PC-9 (cell line): Measurements from ENCODE around the gene ASB16. TPM values are rescaled to one million over a fixed set of nuclear protein-coding genes. Genes with fewer than 3 reads are reported as not detected.

Experiments
- BruUV-seq: library from RNA; stranded (reverse); fragments of 400-500 nt; replicated peaks from 2 replicates; lab custom pipeline; 2021; lab: Mats Ljungman, UMichigan
- CTCF ChIA-PET: fragments of 300-600 bp; sonication (Branson Sonifier 250); formaldehyde crosslinking; loops from one replicate; lab custom pipeline; 2022; ENCODE audit warnings: antibody characterized with exemption; lab: Charles Lee
- POLR2A ChIA-PET: fragments of 300-600 bp; sonication (Branson Sonifier 250); formaldehyde crosslinking; loops from one replicate; lab custom pipeline; 2022; ENCODE audit warnings: antibody characterized with exemption; ENCODE audit not compliant: unreplicated experiment; lab: Charles Lee
- DNase-seq, 2 experiments: peaks; one replicate each; pipeline versions ENCODE4 v3.0.0 to v3.0.0-alpha.2; 2015 to 2022; ENCODE audit warnings: mixed read lengths in 1 of 2
- H2AFZ ChIP-seq: fragments of 200-600 bp; sonication (generic); 2 replicates; pipeline ENCODE4 v1.8.1; 2017; ENCODE audit warnings: antibody characterized with exemption
- H3F3A ChIP-seq: fragments of 200-600 bp; sonication (generic); 2 replicates; pipeline ENCODE4 v1.8.1; 2017; ENCODE audit warnings: antibody characterized with exemption, mild to moderate bottlenecking, low read depth; ENCODE audit not compliant: insufficient read depth
- H3K27ac ChIP-seq: fragments of 200-600 bp; sonication (generic); 2 replicates; pipeline ENCODE4 v1.6.1; 2016; ENCODE audit warnings: mixed run types
- H3K27me3 ChIP-seq: fragments of 200-600 bp; sonication (generic); 2 replicates; pipeline ENCODE4 v1.6.1; 2016; ENCODE audit warnings: low read depth, mixed run types; ENCODE audit not compliant: insufficient read depth
- H3K36me3 ChIP-seq: fragments of 200-600 bp; sonication (generic); 2 replicates; pipeline ENCODE4 v1.6.1; 2016; ENCODE audit warnings: low read depth, mixed run types
- H3K4me1 ChIP-seq: fragments of 200-600 bp; sonication (generic); replicated peaks from 2 replicates; pipeline ENCODE4 v1.6.1; 2016; ENCODE audit warnings: mixed run types; ENCODE audit not compliant: insufficient read depth
- H3K4me2 ChIP-seq: fragments of 200-600 bp; sonication (generic); 2 replicates; pipeline ENCODE4 v1.6.1; 2017; ENCODE audit warnings: mixed run types
- H3K4me3 ChIP-seq: fragments of 200-600 bp; sonication (generic); 2 replicates; pipeline ENCODE4 v1.6.1; 2016; ENCODE audit warnings: mixed run types
- H3K79me2 ChIP-seq: fragments of 200-600 bp; sonication (generic); 2 replicates; pipeline ENCODE4 v1.6.1; 2017; ENCODE audit warnings: low read depth, mixed run types
- H3K9me2 ChIP-seq: fragments of 200-600 bp; sonication (generic); 2 replicates; pipeline ENCODE4 v1.8.1; 2017; ENCODE audit warnings: mild to moderate bottlenecking; ENCODE audit not compliant: insufficient read depth
- H3K9me3 ChIP-seq: fragments of 200-600 bp; sonication (generic); 2 replicates; pipeline ENCODE4 v1.8.1; 2016; ENCODE audit warnings: low read depth; ENCODE audit not compliant: insufficient read depth
- H4K20me1 ChIP-seq: fragments of 200-600 bp; sonication (generic); 2 replicates; pipeline ENCODE4 v1.8.1; 2017; ENCODE audit not compliant: insufficient read depth
- CTCF ChIP-seq: fragments of 200-600 bp; sonication (generic); conservative IDR thresholded peaks from 2 replicates; pipeline ENCODE4 v1.6.1; 2017; ENCODE audit warnings: mixed run types, antibody characterized with exemption, mild to moderate bottlenecking, moderate library complexity
- EZH2 ChIP-seq: fragments of 200-600 bp; sonication (generic); IDR thresholded peaks from 2 replicates; pipeline ENCODE4 v1.8.0; 2017; ENCODE audit warnings: antibody characterized with exemption, low read depth
- intact Hi-C: fragments of 100-400 bp; cut with micrococcal nuclease; formaldehyde crosslinking; loops from one replicate; pipeline ENCODE4 v1.10.0; 2022; ENCODE audit not compliant: unreplicated experiment
- total RNA-seq: library from RNA; stranded (reverse); gene quantifications from 2 replicates; pipeline ENCODE4 v1.2.3, GENCODE V29; 2021

The ASB16 gene
- total RNA-seq, 1 experiment from 2014 or later = not detected

DNA sequence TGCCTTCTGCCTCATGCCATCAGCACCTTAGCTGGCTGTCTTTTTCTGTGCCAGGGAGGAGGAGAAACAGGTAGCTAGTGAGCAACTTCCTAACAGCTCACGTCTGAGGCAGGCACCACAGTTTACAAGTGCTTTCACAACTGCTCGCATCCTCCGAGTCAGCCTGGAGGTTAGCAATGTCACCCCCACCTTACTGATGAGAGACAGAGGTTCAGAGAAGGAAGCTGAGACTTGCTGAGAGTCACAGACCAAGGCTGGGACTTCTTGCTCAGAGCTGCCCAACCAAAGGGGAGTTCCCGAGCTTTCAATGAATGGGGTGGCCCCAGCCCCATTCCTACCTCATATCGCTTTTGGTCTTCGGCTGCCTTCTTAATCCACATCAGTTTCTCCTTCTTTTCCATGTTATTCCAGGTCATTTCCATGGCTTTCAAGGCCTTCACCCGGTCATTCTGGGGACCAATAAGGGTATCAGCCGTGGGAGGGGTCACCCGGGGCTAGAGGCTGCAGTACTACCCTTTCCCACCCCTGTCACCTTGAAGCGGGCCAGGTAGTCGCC is 39.4 kb downstream of the ASB16 start:
- Histone ChIP-seq H3K27me3 (no peaks in the 10 kb centered on the region), H3K4me2 (no peak overlapping the region), H4K20me1 (no peaks in the 10 kb centered on the region), H3K9me2 (no peaks in the 10 kb centered on the region), H3K79me2 (no peaks in the 10 kb centered on the region), H3F3A (peaks cover 39% of the 10 kb centered on the region), H3K36me3 (peaks cover 22% of the 10 kb centered on the region), H3K4me1 (peaks cover 21% of the 10 kb centered on the region), H3K27ac (peak overlapping the region; percentile 32; the same call in 1 of the 2 replicates), H2AFZ (no peak overlapping the region), H3K4me3 (no peak overlapping the region), H3K9me3 (no peaks in the 10 kb centered on the region)
- POLR2A ChIA-PET = interaction anchor here (0.6 kb wide), 1 partner anchor 25 kb away, joined by 7 read pairs; no protein-coding TSS in a partner anchor
- CTCF ChIA-PET = no interaction called here
- TF ChIP-seq EZH2 = no peak
- no peak for TF ChIP-seq CTCF
- DNase-seq = no peak
- no TSS peak for BruUV-seq
- intact Hi-C loops = no loop called here

DNA sequence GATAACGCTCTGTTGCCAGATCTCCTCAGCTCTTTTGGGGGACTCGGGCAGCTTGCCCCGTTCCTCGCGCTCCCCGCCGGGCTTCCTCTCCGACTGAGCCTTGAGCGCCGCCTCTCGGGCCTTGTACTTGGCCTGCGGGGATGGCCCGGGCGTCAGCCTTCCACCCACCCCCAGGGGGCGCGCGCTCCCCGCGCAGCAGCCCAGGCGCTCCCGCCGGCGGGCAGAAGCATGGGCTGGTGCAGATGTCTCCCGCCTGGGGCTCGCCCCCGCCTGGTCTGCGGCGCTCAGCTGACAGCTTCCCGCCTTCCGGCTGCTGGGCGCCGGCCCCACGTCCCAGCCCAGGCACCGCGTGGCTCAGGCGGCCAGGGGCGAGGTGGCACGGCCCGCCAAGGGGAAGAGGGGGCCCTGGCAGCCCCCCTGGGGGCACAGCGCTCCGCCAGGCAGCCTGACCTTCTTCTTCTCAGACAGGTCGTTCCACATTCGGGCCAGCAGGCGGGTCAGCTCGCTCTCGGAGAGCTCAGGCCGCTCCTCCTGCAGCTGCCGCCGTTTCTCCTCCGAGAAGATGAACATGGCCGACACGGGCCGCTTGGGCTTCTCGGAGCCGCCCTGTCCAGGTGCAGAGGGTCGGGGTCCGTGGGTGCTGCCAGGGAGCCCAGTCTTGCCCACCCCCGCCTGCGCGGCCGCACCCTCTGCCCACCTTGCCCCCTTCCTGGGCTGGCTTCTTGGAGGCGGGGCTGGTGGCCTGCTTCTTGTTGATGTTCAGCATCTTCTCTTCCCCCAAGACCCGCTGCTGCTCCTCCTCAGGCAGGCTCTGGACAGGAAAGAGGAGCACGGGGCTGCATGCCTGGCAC is 40.1 kb downstream of the ASB16 start:
- H3K36me3 ChIP-seq = peaks cover 27% of the 10 kb centered on the region
- ChIA-PET CTCF (no interaction called here), POLR2A (interaction anchor here (0.6 to 0.7 kb wide), 2 partner anchors 25 to 413 kb away, joined by 3 to 7 read pairs; no protein-coding TSS in a partner anchor)
- H3K9me3 ChIP-seq = no peaks in the 10 kb centered on the region
- no peaks in the 10 kb centered on the region for H4K20me1 ChIP-seq
- H3K27ac ChIP-seq = no peak overlapping the region
- peaks cover 21% of the 10 kb centered on the region for H3K4me1 ChIP-seq
- no peak overlapping the region for H3K4me3 ChIP-seq
- H2AFZ ChIP-seq = no peak overlapping the region
- DNase-seq = no peak
- BruUV-seq = no TSS peak
- TF ChIP-seq CTCF = no peak; the same call in 1 of the 2 replicates
- TF ChIP-seq EZH2 = no peak
- no peaks in the 10 kb centered on the region for H3K9me2 ChIP-seq
- intact Hi-C loops = no loop called here
- no peaks in the 10 kb centered on the region for H3K27me3 ChIP-seq
- H3K4me2 ChIP-seq = no peak overlapping the region
- no peaks in the 10 kb centered on the region for H3K79me2 ChIP-seq
- peaks cover 33% of the 10 kb centered on the region for H3F3A ChIP-seq

DNA sequence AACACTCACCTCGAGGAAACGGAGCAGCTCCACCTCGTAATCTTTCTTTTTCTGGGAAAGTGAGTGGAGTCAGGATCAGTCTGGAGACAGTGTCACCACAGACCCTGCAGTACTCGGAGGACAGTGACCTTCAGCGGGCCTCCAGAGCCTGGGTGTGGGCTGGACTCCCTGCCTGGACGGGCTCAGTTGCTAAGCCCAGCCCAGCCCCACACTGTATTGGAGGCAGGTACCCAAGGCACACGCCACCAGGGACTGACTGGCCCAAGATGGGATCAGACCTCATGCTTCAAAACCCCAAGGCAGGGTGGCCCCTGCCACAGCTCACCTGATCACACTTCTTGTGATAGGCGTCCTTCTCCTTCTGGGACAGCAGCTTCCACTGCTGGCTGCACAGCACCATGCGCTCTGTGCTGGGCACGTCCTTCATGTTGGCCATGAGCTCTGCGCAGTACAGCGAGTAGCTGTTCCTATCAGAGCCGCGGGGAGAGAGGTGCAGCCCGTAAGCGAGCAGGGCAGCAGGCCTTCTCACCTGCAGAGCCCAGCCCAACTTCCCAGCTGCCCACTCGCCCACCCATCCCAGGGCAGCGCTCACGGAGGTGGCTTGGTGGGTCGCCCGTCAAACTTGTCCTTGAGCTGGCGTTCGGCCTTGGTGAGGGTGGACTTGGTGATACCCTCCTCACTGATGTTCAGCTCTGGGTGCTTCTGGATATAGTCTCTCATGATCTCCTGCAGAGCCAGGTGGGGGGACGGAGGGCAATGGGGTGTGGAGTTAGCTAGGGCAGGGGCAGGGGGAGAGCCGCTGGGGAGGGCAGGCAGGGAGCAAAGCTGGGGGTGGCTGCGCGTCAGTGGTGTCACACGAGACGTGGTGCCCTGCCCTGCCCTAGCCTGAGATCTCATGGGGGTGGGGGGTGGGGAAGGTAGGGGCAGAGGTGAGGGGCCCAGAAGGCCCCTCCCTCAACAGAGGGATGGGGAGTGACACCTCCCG is 41.1 kb downstream of the ASB16 start:
- H3K27ac ChIP-seq = no peak overlapping the region
- H3K4me3 ChIP-seq = no peak overlapping the region
- no peak overlapping the region for H3K4me2 ChIP-seq
- no peaks in the 10 kb centered on the region for H3K9me3 ChIP-seq
- no peaks in the 10 kb centered on the region for H3K9me2 ChIP-seq
- TF ChIP-seq EZH2 (no peak), CTCF (no peak)
- ChIA-PET CTCF (no interaction called here), POLR2A (interaction anchor here (0.7 kb wide), 1 partner anchor 412 kb away, joined by 3 read pairs; no protein-coding TSS in a partner anchor)
- peaks cover 7% of the 10 kb centered on the region for H3K79me2 ChIP-seq
- intact Hi-C loops = no loop called here
- DNase-seq = no peak
- H3K27me3 ChIP-seq = no peaks in the 10 kb centered on the region
- no TSS peak for BruUV-seq
- peaks cover 37% of the 10 kb centered on the region for H3K36me3 ChIP-seq
- H3F3A ChIP-seq = peaks cover 36% of the 10 kb centered on the region
- no peaks in the 10 kb centered on the region for H4K20me1 ChIP-seq
- H2AFZ ChIP-seq = no peak overlapping the region
- H3K4me1 ChIP-seq = peaks cover 21% of the 10 kb centered on the region
